ENCODE results near the gene SLC27A1.

DNA sequence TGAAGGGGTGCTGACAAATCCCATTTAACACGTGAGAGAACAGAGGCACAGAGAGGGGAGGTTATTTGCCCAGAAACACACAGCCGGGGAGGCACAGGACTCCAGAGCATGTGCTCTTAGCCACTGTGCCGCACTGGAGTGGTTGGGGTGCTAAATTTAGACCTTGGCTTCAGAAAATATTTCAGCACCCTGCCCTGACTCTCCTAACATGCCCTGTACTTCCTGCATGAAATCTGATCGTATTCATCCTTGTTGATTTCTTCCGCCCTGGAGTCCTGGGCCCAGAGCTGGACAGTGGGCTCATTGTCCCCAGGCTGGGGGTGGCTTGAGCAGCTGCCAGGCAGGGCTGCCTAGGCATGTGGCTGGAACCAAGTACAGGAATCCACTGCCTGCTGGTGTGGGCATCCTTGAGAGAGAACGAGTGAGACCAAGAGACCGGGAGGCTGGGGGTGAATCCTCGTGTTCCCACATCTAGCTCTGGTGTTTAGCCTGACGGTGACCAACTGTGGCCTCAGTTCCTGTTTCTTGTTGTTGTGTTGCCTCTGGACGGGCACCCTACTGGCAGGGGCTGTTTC, 5.3 kb downstream of the SLC27A1 start:
- TF ChIP-seq, protein P1, sequence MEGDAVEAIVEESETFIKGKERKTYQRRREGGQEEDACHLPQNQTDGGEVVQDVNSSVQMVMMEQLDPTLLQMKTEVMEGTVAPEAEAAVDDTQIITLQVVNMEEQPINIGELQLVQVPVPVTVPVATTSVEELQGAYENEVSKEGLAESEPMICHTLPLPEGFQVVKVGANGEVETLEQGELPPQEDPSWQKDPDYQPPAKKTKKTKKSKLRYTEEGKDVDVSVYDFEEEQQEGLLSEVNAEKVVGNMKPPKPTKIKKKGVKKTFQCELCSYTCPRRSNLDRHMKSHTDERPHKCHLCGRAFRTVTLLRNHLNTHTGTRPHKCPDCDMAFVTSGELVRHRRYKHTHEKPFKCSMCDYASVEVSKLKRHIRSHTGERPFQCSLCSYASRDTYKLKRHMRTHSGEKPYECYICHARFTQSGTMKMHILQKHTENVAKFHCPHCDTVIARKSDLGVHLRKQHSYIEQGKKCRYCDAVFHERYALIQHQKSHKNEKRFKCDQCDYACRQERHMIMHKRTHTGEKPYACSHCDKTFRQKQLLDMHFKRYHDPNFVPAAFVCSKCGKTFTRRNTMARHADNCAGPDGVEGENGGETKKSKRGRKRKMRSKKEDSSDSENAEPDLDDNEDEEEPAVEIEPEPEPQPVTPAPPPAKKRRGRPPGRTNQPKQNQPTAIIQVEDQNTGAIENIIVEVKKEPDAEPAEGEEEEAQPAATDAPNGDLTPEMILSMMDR (IDR thresholded peaks at IDR 0.05): no peak
- TF ChIP-seq POLR2A (IDR thresholded peaks at IDR 0.05): no peak
